CD4-positive, alpha-beta T cell treated with Interleukin-15 for 4 hours (primary cell): Measurements from ENCODE around the gene CSPG4.
"Not testable (repeated sequence)": the region's sequence is repeated elsewhere in the genome, so short reads cannot be mapped to it uniquely, and the experiment has no call there.

Experiments
- DNase-seq: peaks from one replicate; pipeline ENCODE4 v3.0.0-alpha.2; 2020; ENCODE audit warnings: low spot score

CSPG4 gene

DNA sequence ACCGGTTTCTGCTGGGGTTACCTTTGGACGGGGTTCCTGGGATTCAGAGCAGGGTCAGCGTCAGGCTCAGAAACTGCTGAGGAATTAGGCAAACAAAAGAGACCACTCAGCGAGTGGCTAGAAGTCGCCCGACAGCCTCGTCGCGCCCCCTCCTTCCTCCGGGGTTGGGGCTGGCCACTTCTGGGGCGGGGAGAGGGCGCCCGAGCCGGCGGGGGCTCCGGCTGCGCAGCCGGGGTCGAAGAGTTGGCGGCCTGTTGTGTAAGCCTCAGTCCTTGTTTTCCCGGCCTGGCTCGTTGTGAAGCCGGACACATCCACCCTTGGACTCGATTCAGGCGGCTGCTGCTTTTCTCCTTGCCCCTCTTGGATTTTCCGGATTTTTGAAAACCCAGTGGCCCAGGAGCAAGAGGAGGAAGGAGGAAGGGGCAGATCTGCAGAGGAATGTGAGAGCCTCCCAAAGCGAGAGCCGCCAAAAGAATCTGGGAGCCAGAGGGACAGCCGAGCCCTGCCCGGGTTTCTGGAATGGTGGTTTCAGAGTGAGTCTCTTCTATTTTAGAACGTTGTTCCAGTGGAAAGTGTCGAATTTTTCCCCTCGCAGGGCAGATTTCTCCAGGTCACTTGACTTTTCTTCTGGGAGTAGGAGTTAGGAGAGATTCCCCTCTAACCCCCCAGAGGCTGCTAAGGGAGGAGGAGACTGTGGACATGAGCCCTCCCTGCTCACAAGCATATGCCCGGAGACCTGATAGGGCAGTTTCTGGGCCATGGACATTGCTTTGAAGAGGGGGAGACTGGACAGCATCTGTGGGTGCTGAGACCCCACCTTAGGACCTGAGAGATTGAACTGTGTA, 64.3 kb downstream of the CSPG4 start:
- DNase-seq: no peak

DNA sequence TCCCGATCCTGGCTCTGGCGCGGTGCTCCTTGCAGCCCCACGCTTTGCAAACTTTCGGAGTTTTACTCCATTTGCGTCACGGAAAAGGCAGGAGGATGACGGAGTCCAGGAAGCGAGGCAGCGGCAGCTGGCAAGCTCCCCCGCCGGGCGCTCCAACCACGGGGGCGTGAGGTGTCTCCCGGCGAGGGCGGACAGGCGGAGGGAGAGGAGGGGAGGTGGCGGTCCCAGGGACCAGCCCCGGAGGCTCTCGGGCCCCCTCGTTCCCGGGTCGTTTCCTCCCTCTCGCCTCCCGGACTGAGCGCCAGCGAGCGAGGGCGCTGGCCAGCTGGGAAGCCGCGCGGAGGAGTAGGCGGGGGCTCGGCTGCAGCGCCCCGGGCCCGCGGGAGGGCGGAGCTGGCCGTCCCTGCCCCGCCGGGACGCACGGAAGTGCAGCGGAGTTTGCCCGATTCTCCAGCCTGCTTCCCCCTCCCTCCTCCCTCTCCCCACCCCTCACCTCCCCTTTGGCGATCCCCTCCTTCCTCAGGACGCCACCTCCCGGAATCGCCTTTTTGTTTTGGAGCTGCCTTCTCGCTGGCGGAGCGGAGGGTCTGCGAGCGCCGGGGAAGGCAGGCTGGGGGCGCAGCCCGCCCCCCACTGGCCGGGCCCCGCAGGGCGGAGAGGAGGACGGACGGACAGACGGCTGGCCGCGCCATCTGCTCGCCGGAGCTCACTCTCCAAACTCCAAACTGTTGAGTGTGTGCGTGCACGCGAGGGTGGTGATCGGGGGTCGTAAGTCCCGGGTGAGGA, 65.1 kb downstream of the CSPG4 start, which contains the start of gene SNX33:
TSS of gene SNX33 (plus strand) at position 543 of the 786 bp plus-strand sequence. CDS start 1,191 bp downstream, outside the sequence.
- DNase-seq: peak; percentile 33

DNA sequence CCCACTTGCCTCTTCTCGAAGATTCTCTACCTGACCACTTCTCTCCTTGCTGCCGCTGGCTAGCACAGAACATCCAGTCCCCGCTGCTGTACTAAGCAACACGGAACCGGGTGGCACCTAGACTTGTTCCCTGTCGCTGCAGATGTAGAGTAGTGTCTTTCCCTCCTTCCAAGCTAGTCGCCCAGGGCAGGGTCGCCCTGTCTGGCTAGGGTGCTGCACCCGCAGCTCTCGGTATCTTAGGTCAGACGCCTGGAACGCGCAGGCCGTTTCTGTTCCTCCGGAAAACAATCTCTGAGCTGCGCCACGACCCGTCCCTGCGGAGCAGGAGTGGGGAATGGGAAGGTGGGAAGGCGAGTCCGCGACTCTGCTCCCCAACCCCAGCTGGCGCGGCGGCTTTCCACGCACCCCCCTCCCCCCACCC, 65.7 kb downstream of the CSPG4 start:
- DNase-seq: no peak

DNA sequence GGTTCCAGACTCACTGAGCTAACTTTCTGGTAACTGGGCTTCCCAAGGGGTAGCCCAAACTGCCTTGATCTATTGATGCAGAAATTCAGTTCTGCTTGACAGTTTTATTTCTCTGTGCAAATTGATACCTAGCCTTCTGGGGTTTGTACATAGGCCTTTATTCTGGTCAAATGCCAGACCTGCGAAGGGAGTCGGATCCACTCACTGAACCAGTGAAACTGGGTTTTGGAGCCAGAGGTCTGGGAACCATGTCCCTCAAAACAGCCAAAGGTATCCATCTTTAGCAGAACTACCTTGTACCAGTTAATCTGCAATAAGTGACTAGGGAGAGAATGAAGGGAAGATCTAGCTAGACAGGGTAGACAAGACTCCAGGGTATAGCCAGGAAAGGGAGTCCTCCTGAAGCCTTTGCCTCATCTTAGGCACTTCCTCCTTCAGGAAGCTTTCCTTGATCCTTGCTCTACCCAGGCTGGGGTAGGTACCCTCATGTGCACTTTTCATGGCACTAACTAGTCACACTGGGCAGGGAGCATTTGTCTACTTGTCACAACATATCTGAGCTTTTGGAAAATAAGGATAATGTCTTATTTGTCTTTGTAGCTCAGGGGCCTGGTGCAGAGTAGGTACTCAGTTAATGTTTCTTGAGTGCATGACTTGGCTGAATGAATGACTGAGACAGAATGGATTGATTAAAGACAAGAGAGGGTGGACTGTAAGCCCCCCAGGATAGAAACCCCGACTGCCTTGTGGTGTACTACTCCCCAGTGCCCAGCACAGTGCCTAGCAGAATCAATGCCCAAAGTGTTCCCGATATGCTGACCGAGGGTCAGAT, 66.3 kb downstream of the CSPG4 start:
- DNase-seq: no peak

DNA sequence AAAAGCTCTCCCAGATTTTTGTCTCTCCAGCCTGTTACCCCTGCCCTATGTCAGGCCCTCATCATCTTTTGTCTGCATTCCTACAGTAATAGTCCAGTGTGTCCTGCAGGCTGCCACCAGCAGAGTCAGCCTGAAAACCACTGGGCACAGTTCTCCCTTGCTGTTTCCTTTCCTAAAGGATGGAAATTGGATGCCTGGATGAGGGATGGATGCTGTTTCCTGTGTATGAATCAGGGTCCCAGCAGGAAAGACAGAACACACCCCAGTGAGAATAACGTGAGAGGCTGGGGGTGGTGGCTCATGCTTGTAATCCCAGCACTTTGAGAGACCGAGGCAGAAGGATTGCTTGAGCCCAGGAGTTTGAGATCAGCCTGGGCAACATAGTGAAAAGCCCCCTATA, 68.3 kb downstream of the CSPG4 start:
- no peak for DNase-seq

DNA sequence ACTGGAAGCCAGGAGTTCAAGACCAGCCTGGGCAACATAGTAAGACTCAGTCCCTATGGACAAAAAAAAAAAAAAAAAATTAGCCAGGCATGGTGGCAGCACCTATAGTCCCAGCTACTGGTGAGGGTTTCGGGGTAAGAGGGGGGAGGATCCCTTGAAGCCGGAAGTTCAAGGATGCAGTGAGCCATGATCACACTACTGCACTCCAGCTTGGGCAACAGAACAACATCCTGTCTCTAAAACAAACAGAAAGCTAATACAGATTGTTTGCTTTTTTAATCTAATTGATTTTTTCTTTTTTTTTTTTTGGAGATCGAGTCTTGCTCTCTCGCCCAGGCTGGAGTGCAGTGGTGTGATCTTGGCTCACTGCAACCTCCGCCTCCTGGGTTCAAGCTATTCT, 71.0 kb downstream of the CSPG4 start:
- no peak for DNase-seq

DNA sequence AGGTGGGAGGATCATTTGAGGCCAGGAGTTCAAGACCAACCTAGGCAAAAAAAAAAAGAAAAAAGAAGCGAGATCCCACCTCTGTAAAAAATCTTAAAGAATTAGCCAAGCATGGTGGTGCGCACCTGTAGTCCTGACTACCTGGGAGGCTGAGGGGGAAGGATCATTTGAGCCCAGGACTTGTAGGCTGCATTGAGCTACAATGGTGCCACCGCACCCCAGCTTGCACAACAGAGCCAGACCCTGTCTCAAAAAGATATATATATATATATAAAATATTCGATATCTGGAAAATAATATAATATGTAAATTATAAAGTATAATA, 71.5 kb downstream of the CSPG4 start:
- no peak for DNase-seq

DNA sequence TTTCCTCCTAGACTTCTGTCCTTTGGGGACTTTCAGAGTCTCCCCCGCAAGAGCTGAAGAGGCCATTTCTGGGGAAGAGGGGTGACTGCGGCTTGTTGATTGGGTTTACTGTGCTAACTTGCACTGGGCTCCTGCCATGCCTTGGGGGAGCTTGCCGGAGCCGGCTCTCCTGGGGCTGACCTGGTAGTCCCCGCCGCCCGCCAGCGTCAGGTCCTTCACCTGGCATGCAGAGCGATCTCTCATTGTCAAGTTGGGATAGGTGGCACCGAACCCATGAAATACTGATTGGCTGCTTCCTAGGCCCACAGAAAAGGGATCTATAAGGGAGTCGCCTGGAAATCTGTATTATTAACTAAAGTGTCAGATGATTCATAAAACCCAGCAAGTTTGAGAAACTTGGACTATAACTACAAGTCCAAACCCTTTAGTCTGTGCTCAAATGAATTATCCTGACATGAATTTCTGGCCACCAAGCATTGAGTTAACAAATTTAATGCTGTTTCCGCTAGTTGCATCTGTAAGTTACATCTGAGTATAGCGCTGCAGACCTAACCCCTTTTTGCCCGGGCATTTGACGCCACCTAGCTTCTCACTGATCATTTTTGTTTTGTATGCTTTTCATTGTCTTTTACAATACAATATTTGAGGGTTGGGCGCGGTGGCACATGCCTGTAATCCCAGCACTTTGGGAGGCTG, 72.0 kb downstream of the CSPG4 start:
- DNase-seq: peak; percentile 65

DNA sequence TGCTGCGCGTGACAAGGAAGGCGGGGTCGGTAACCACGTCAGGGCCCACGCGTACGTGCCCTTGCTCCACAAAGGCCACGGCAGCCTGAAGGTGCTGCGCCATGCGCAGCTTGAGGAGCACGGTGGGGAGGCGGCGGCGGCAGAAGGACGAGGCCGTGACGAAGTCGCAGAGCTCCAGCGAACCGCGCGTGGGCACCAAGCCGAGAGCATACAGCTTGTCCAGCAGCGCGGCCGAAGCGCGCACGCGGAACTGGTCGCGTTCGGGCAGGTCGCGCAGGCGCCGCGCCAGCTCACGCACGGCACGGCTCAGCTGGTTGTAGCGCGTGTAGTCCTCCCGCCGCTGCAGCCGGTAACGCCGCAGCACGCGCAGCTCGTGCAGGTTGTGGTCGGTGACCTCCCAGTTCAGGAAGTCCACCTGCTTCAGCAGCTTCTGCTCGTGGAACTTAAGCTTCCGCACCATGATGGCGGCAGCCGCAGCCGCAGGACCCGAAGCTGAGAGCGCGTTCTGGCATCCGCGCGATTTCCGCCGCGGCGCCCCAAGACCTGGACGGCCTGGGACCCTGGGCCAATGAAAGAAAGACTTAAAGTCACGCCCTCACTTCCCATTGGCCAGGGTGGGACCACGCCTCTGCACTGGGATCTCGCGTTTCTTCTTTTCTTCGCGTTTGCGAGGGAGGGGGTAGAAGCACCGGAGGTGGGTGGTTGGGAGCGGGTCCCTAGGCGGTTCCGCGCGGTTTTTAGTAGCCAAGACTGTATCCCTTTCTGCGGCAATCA, 72.8 kb downstream of the CSPG4 start, which contains the start of gene IMP3:
TSS of gene IMP3 (minus strand) at position 516 of the 774 bp plus-strand sequence. CDS start at position 460, 56 bp downstream.
- DNase-seq: peak; percentile 93

DNA sequence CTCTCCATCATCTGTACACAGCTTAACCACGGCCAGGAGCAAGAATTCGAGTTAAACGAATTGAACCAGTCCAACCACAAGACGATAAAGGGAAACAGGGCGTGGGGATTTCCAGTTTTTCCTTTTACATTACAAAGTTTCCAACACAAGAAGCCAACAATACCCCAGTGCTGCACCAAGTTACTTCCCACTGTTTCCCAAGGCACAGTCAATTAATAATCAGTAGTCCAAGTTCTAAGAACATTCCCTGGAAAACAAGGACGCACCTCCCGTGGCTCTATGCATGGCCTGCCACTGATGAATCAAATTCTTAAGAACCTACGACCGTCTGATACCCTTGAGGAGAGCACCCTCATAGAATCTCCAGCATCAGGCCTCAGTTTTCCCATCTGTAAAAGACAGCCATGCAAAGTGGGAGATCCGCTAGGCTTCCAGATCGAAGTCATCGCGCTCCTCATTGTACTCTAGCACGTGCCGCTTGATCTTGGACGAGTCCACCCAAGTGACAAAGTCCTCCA, 73.4 kb downstream of the CSPG4 start:
- peak; percentile 21 for DNase-seq

DNA sequence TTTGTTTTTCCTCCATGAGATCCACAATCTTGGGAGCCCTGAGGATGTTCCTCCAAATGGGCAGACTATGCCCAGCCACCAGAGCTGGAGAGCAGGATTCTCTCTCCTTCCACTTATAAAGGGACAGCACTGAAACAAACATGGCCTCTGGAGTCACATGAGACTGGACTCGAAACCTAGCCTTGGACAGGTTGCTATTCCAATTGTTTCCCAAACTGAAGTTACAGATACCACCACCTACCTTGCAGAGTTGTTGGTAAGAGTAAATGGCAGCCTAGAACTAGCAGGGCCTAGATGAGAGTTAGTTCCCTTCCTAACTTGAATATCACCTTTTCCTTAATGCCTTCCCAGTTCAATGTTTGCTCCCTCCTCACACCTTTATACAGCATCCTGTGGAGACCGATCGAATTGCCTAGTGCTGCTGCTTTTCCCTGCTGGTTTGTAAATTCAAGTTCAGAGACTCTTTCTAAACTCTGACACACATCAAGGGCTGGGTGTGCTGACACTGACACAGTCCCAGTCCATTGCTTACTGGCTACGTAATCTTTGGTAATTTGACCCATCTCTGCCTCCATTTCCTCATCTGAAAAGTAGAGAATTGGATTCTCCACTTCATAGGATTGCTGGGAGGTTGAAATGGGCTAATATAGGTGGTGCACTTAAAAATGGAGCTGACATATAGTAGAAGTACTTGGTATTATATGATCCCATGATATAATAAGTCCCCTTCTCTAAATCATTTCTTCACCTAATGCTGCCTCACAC, 75.2 kb downstream of the CSPG4 start:
- DNase-seq: no peak

DNA sequence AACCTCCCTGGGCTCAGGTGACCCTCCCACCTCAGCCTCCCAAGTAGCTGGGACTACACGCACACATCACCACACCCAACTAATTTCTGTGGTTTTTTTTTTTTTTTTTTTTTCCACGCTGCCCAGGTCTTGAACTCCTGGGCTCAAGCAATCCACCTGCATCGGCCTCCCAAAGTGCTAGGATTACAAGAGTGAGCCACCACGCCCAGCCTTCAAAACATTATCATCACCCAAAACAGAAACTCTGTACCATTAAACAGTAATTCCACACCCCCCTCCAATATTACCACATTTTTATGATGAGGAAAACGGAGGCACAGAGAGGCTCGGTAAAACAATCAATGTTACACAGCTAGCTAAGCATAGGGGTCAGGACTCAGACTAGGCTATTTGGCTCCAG, 76.6 kb downstream of the CSPG4 start:
- no peak for DNase-seq

DNA sequence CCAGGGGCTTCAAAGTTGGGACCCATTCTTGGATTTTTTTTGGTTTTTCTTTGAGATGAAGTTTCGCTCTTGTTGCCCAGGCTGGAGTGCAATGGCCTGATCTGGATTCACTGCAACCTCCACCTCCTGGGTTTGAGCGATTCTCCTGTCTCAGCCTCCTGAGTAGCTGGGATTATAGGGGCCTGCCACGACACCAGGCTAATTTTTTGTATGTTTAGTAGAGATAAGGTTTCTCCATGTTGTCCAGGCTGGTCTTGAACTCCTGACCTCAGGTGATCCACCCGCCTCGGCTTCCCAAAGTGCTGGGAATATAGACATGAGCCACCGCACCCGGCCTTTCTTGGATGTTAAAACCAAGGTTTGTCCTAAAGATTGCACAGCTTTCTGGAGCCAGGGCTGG, 78.7 kb downstream of the CSPG4 start:
- not testable (repeated sequence) for DNase-seq

DNA sequence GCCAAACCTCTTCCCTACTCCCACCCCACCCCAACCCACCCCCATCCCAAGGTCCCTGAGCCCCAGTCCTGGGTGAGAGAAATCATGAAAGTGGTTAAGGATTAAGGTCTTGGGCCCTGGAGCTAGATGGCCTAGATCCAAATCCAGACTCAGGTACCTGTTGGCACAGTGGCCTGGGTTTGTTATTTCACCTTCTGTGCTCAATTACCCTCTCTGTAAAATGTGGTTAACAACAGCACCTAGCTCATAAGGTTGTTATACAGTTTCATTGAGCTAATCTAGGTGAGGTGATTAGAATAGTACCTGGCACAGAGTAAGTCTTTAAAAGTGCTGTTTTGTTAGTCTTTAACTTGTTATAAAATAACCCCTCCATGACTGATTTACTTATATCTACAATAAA, 80.7 kb downstream of the CSPG4 start:
- no peak for DNase-seq

DNA sequence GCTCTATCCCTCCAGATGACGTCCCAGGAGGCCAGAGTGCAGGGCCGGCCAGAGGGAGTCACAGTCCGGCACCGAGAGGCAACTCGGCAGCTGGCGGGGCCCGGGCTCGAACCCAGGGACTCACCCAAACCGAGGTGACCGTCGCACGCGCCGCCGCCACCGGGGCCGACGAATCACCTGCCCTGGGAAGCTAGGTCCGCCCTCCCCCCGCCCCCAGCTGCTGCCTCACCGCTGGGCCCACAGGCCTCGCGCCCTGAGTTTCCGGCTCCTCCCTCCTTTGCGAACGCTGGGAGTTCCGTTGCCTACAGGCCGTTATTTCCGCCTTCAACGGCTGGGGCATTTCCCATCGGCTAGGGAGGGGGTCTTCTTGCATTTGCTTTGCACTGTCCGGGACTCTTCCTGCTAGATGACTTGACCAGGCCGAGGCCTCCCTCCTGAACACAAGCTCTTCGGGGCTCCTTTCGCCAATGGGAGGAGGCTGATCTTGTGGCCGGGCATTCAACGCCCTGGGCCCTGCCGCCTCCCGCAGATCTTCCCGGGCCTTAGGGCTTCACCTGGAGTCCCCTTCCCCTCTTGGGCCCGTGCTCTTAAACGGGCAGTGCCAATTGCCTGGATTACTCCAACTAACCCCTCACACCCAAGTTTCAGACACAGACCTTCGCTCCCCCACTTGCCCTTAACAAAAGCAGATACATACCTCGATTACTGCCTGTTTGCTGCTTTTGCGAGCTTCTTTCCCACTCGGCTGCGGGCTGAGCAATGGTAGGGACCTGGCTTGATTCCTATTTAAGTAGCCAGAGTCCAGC, 86.9 kb downstream of the CSPG4 start, which contains the start of gene SNUPN:
TSS of gene SNUPN (minus strand) at position 184 of the 806 bp plus-strand sequence. CDS start 4,674 bp downstream, outside the sequence.
- DNase-seq: peak; percentile 92
